Neural cell (in vitro differentiated cells): Measurements from ENCODE around the gene GDPD4.

Experiments
- CTCF ChIP-seq: fragments of 450-650 bp; IDR thresholded peaks from 2 replicates; pipeline ENCODE4 v1.5.1; 2014; ENCODE audit warnings: antibody characterized with exemption, mild to moderate bottlenecking, moderate library complexity; ENCODE audit not compliant: poor library complexity, severe bottlenecking
- EP300 ChIP-seq: fragments of 450-650 bp; conservative IDR thresholded peaks from 2 replicates; pipeline ENCODE4 v1.6.1; 2014; ENCODE audit warnings: antibody characterized with exemption, mild to moderate bottlenecking, moderate library complexity; ENCODE audit not compliant: poor library complexity, severe bottlenecking
- EZH2 ChIP-seq: fragments of 200-600, 300-800 bp; shearing (Covaris generic), sonication (generic); IDR thresholded peaks from 2 replicates; pipeline ENCODE4 v1.6.1; 2014; ENCODE audit warnings: antibody characterized with exemption, low read length, borderline replicate concordance, mild to moderate bottlenecking; ENCODE audit not compliant: insufficient read depth, poor library complexity, severe bottlenecking
- POLR2AphosphoS5 ChIP-seq: IDR thresholded peaks from 2 replicates; pipeline ENCODE4 v1.6.1; 2012
- RAD21 ChIP-seq: fragments of 450-650 bp; conservative IDR thresholded peaks from 2 replicates; pipeline ENCODE4 v1.6.1; 2014; ENCODE audit warnings: antibody characterized with exemption, mild to moderate bottlenecking, moderate library complexity
- SMC3 ChIP-seq: fragments of 450-650 bp; conservative IDR thresholded peaks from 2 replicates; pipeline ENCODE4 v1.6.1; 2014; ENCODE audit warnings: antibody characterized with exemption, mild to moderate bottlenecking, moderate library complexity; ENCODE audit not compliant: poor library complexity
- TAF1 ChIP-seq: IDR thresholded peaks from 2 replicates; pipeline ENCODE4 v1.6.1; 2012; ENCODE audit warnings: low read depth
- TF ChIP-seq, protein P1 (sequence below): IDR thresholded peaks from 2 replicates; pipeline ENCODE4 v1.6.1; 2012; ENCODE audit warnings: borderline replicate concordance

- TF ChIP-seq CTCF (no peak), EZH2 (no peak), TAF1 (no peak), RAD21 (no peak), SMC3 (no peak), POLR2AphosphoS5 (no peak), EP300 (no peak)
- TF ChIP-seq, protein P1, sequence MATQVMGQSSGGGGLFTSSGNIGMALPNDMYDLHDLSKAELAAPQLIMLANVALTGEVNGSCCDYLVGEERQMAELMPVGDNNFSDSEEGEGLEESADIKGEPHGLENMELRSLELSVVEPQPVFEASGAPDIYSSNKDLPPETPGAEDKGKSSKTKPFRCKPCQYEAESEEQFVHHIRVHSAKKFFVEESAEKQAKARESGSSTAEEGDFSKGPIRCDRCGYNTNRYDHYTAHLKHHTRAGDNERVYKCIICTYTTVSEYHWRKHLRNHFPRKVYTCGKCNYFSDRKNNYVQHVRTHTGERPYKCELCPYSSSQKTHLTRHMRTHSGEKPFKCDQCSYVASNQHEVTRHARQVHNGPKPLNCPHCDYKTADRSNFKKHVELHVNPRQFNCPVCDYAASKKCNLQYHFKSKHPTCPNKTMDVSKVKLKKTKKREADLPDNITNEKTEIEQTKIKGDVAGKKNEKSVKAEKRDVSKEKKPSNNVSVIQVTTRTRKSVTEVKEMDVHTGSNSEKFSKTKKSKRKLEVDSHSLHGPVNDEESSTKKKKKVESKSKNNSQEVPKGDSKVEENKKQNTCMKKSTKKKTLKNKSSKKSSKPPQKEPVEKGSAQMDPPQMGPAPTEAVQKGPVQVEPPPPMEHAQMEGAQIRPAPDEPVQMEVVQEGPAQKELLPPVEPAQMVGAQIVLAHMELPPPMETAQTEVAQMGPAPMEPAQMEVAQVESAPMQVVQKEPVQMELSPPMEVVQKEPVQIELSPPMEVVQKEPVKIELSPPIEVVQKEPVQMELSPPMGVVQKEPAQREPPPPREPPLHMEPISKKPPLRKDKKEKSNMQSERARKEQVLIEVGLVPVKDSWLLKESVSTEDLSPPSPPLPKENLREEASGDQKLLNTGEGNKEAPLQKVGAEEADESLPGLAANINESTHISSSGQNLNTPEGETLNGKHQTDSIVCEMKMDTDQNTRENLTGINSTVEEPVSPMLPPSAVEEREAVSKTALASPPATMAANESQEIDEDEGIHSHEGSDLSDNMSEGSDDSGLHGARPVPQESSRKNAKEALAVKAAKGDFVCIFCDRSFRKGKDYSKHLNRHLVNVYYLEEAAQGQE = no peak
Measured at GRCh38 chr11:77180346-77180745, 121.1 kb downstream of the GDPD4 start.
